Measurements from ENCODE around the gene CRYGS. TPM values are rescaled to one million over a fixed set of nuclear protein-coding genes. Genes with fewer than 3 reads are reported as not detected.

Gene CRYGS
- polyA plus RNA-seq, 1 of the 3 experiments (the other 2 are of a cell fraction), result 2.1 TPM

DNA sequence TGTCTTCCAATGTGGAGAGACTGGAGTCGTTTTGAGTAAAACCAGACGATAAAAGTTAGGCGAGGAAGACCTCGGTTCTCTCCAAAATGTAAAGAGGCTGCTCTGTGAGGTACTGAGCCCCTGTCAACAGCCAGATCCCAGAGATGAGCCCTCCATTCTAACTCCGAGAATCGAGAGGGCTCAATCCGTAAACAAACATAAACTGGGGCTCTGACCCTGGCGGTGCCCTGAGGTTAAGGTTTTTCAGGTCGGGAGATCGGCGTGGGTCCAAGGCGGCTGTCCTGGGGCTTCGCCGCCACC lies 22.5 kb upstream of the CRYGS start (continued):
- TF ChIP-seq, protein P1, sequence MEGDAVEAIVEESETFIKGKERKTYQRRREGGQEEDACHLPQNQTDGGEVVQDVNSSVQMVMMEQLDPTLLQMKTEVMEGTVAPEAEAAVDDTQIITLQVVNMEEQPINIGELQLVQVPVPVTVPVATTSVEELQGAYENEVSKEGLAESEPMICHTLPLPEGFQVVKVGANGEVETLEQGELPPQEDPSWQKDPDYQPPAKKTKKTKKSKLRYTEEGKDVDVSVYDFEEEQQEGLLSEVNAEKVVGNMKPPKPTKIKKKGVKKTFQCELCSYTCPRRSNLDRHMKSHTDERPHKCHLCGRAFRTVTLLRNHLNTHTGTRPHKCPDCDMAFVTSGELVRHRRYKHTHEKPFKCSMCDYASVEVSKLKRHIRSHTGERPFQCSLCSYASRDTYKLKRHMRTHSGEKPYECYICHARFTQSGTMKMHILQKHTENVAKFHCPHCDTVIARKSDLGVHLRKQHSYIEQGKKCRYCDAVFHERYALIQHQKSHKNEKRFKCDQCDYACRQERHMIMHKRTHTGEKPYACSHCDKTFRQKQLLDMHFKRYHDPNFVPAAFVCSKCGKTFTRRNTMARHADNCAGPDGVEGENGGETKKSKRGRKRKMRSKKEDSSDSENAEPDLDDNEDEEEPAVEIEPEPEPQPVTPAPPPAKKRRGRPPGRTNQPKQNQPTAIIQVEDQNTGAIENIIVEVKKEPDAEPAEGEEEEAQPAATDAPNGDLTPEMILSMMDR (IDR thresholded peaks at IDR 0.05), result no peak
- no peak for TF ChIP-seq EZH2phosphoT487 (IDR thresholded peaks at IDR 0.05; ENCODE audit: borderline replicate concordance, low read depth)

DNA sequence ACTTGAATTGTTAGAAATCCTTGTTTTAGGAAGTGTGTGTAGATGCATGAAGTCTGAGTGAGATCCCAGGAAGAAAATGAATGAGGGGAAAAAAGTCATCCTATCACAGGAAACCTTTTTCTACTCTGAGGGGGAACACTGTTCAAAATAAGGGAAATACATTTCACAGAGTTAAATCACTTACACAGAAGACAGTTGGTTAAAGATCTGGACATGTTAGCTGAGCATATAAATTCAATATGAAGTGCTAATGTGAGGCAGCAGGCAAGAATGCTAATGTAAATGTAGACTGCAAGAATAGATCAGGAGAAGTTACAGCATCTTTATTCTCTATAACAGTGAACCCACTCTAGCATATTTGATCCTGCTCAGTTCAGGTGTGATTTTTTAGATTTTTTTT lies 20.4 kb upstream of the CRYGS start:
- ChIA-PET POLR2A (no interaction called here), CTCF (interaction anchor here (0.8 kb wide), 1 partner anchor 24 kb away, joined by 5 read pairs; no protein-coding TSS in a partner anchor)
- Histone ChIP-seq H3K27ac (ENCODE audit: low read depth in 2 of 2, low read length in 1 of 2) (no peak overlapping the region), H3K4me1 (ENCODE audit: control insufficient read depth in 1 of 2, insufficient read depth in 2 of 2, low read depth in 1 of 2, low read length in 1 of 2) (peaks cover 8% of the 10 kb centered on the region in 2 experiments; a peak in 2 of 4 replicates), H3K36me3 (replicated peaks in 1 of 2; ENCODE audit: control insufficient read depth in 1 of 2, insufficient read depth in 2 of 2, low read length in 1 of 2) (peaks cover 2 to 9% of the 10 kb centered on the region in 2 experiments), H3K4me2 (no peak overlapping the region), H2AFZ (ENCODE audit: low read depth) (no peak overlapping the region), H3K9me2 (no peaks in the 10 kb centered on the region), H3F3A (replicated peaks; ENCODE audit: insufficient read depth) (peaks cover 3% of the 10 kb centered on the region), H3K27me3 (ENCODE audit: insufficient read depth) (no peaks in the 10 kb centered on the region), H4K20me1 (ENCODE audit: insufficient read depth) (no peaks in the 10 kb centered on the region), H3K79me2 (ENCODE audit: insufficient read depth) (peaks cover 37% of the 10 kb centered on the region), H3K9me3 (no peaks in the 10 kb centered on the region), H3K4me3 (ENCODE audit: low read depth in 2 of 2, low read length in 1 of 2) (no peak overlapping the region), H3K9ac (no peak overlapping the region)
- TF ChIP-seq, protein P2, sequence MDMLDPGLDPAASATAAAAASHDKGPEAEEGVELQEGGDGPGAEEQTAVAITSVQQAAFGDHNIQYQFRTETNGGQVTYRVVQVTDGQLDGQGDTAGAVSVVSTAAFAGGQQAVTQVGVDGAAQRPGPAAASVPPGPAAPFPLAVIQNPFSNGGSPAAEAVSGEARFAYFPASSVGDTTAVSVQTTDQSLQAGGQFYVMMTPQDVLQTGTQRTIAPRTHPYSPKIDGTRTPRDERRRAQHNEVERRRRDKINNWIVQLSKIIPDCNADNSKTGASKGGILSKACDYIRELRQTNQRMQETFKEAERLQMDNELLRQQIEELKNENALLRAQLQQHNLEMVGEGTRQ (IDR thresholded peaks at IDR 0.05; ENCODE audit: borderline replicate concordance, low read depth, low read length), result no peak
- TF ChIP-seq RAD21 (IDR thresholded peaks at IDR 0.05; ENCODE audit: low read length), result no peak
- TF ChIP-seq CHD2 (IDR thresholded peaks at IDR 0.05; ENCODE audit: low read length, partially characterized antibody), result no peak
- TF ChIP-seq ELF1 (IDR thresholded peaks at IDR 0.05), result no peak
- TF ChIP-seq, protein P3, sequence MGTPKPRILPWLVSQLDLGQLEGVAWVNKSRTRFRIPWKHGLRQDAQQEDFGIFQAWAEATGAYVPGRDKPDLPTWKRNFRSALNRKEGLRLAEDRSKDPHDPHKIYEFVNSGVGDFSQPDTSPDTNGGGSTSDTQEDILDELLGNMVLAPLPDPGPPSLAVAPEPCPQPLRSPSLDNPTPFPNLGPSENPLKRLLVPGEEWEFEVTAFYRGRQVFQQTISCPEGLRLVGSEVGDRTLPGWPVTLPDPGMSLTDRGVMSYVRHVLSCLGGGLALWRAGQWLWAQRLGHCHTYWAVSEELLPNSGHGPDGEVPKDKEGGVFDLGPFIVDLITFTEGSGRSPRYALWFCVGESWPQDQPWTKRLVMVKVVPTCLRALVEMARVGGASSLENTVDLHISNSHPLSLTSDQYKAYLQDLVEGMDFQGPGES (IDR thresholded peaks at IDR 0.05; ENCODE audit: low read depth, low read length), result no peak
- TF ChIP-seq YY1 (IDR thresholded peaks at IDR 0.05; ENCODE audit: low read depth), result no peak
- TF ChIP-seq GATA2 (CRISPR knock-in tag; IDR thresholded peaks at IDR 0.05), result no peak
- TF ChIP-seq, protein P1 (IDR thresholded peaks at IDR 0.05), result no peak
- TF ChIP-seq NFIC (IDR thresholded peaks at IDR 0.05; ENCODE audit: borderline replicate concordance), result no peak
- no peak for TF ChIP-seq RCOR1 (IDR thresholded peaks at IDR 0.05; ENCODE audit: low read length)
- no peak for TF ChIP-seq TCF12 (IDR thresholded peaks at IDR 0.05)
- TF ChIP-seq, protein P4, sequence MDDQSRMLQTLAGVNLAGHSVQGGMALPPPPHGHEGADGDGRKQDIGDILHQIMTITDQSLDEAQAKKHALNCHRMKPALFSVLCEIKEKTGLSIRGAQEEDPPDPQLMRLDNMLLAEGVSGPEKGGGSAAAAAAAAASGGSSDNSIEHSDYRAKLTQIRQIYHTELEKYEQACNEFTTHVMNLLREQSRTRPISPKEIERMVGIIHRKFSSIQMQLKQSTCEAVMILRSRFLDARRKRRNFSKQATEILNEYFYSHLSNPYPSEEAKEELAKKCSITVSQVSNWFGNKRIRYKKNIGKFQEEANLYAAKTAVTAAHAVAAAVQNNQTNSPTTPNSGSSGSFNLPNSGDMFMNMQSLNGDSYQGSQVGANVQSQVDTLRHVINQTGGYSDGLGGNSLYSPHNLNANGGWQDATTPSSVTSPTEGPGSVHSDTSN (IDR thresholded peaks at IDR 0.05), result no peak
- TF ChIP-seq, protein P5, sequence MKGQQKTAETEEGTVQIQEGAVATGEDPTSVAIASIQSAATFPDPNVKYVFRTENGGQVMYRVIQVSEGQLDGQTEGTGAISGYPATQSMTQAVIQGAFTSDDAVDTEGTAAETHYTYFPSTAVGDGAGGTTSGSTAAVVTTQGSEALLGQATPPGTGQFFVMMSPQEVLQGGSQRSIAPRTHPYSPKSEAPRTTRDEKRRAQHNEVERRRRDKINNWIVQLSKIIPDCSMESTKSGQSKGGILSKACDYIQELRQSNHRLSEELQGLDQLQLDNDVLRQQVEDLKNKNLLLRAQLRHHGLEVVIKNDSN (IDR thresholded peaks at IDR 0.05; ENCODE audit: borderline replicate concordance, low read depth), result no peak
- TF ChIP-seq, protein P6, sequence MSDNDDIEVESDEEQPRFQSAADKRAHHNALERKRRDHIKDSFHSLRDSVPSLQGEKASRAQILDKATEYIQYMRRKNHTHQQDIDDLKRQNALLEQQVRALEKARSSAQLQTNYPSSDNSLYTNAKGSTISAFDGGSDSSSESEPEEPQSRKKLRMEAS (IDR thresholded peaks at IDR 0.05; ENCODE audit: low read depth), result no peak
- no peak for DNase-seq
